Immature natural killer cell (primary cell): ENCODE results near the gene JAG2. TPM values are rescaled to one million over a fixed set of nuclear protein-coding genes. Genes with fewer than 3 reads are reported as not detected.
A peak's percentile ranks its signal among the peaks of the same experiment; 100 is the strongest.

ENCODE experiments used
- DNase-seq, 3 donors: peaks; one replicate each; pipeline ENCODE4 v3.0.0; 2022; ENCODE audit warnings: mixed read lengths in 1 of 3
- H3K27ac Mint-ChIP-seq, 6 donors: one replicate each; pipeline ENCODE4 v1.8.0; 2020; ENCODE audit warnings: mixed read lengths in 6 of 6, mild to moderate bottlenecking in 5 of 6, inconsistent platforms in 4 of 6, moderate library complexity in 3 of 6
- H3K27me3 Mint-ChIP-seq, 3 donors: one replicate each; pipeline ENCODE4 v1.8.0; 2020 to 2021; ENCODE audit warnings: low read depth in 3 of 3, mild to moderate bottlenecking in 3 of 3, mixed read lengths in 3 of 3, moderate library complexity in 3 of 3, inconsistent platforms in 1 of 3
- H3K36me3 Mint-ChIP-seq, 3 donors: one replicate each; pipeline ENCODE4 v1.8.0; 2020; ENCODE audit warnings: mixed read lengths in 3 of 3, inconsistent platforms in 2 of 3, mild to moderate bottlenecking in 2 of 3
- H3K4me1 Mint-ChIP-seq, 2 donors: one replicate each; pipeline ENCODE4 v1.8.0; 2020; ENCODE audit warnings: inconsistent platforms in 2 of 2, mild to moderate bottlenecking in 2 of 2, mixed read lengths in 2 of 2, moderate library complexity in 1 of 2
- H3K4me3 Mint-ChIP-seq, 5 donors: one replicate each; pipeline ENCODE4 v1.8.0; 2020; ENCODE audit warnings: mild to moderate bottlenecking in 5 of 5, mixed read lengths in 5 of 5, inconsistent platforms in 3 of 5, moderate library complexity in 3 of 5
- H3K9me3 Mint-ChIP-seq, 6 donors: one replicate each; pipeline ENCODE4 v1.8.0; 2020; ENCODE audit warnings: mild to moderate bottlenecking in 6 of 6, mixed read lengths in 6 of 6, inconsistent platforms in 4 of 6, moderate library complexity in 3 of 6
- polyA plus RNA-seq, 3 donors: library from polyadenylated mRNA; unstranded; fragments of 300-500 nt; fragmentation: Illumina TruSeq; gene quantifications; one replicate each; pipeline ENCODE4 v1.2.3, GENCODE V29; 2021

The JAG2 gene
- polyA plus RNA-seq, 3 donors from 2014 or later: 0.17 to 0.39 TPM; not detected in 1

GRCh38 chr14:105208738-105209075 is 40.1 kb upstream of the JAG2 start:
- Mint-ChIP-seq H3K4me1 (no peaks in the 10 kb centered on the region), H3K27ac (no peak overlapping the region), H3K36me3 (no peaks in the 10 kb centered on the region), H3K9me3 (no peaks in the 10 kb centered on the region), H3K4me3 (no peak overlapping the region), H3K27me3 (peaks cover 0 to 9% (median 1%) of the 10 kb centered on the region in 3 donors)
- DNase-seq: no peak

GRCh38 chr14:105207996-105208737 is 39.6 kb upstream of the JAG2 start:
- Mint-ChIP-seq H3K4me1 (no peaks in the 10 kb centered on the region), H3K36me3 (no peaks in the 10 kb centered on the region), H3K4me3 (no peak overlapping the region), H3K27me3 (peaks cover 0 to 9% (median 1%) of the 10 kb centered on the region in 3 donors), H3K9me3 (no peaks in the 10 kb centered on the region), H3K27ac (no peak overlapping the region)
- no peak for DNase-seq

GRCh38 chr14:105207460-105207901 is 38.9 kb upstream of the JAG2 start:
- Mint-ChIP-seq H3K4me3 (no peak overlapping the region), H3K27ac (no peak overlapping the region), H3K4me1 (no peaks in the 10 kb centered on the region), H3K9me3 (no peaks in the 10 kb centered on the region), H3K36me3 (no peaks in the 10 kb centered on the region), H3K27me3 (peaks cover 0 to 9% (median 1%) of the 10 kb centered on the region in 3 donors)
- no peak for DNase-seq

- Mint-ChIP-seq H3K36me3 (no peaks in the 10 kb centered on the region), H3K27ac (no peak overlapping the region), H3K9me3 (no peaks in the 10 kb centered on the region), H3K4me1 (no peaks in the 10 kb centered on the region), H3K27me3 (peaks cover 1 to 9% (median 2%) of the 10 kb centered on the region in 3 donors), H3K4me3 (no peak overlapping the region)
- DNase-seq: no peak
These were observed 38.3 kb upstream of the JAG2 start for GRCh38 chr14:105206873-105207272.

- no peaks in the 10 kb centered on the region for H3K4me1 Mint-ChIP-seq
- H3K27me3 Mint-ChIP-seq: peaks cover 1 to 10% (median 7%) of the 10 kb centered on the region in 3 donors
- no peaks in the 10 kb centered on the region for H3K9me3 Mint-ChIP-seq
- H3K4me3 Mint-ChIP-seq: no peak overlapping the region
- DNase-seq: no peak
- no peak overlapping the region for H3K27ac Mint-ChIP-seq
- H3K36me3 Mint-ChIP-seq: no peaks in the 10 kb centered on the region
These were observed 37.2 kb upstream of the JAG2 start for GRCh38 chr14:105205673-105206208.

GRCh38 chr14:105204931-105205672 is 36.5 kb upstream of the JAG2 start:
- Mint-ChIP-seq H3K36me3 (no peaks in the 10 kb centered on the region), H3K27ac (no peak overlapping the region), H3K4me1 (no peaks in the 10 kb centered on the region), H3K4me3 (no peak overlapping the region), H3K9me3 (no peaks in the 10 kb centered on the region), H3K27me3 (peaks cover 1 to 15% (median 9%) of the 10 kb centered on the region in 3 donors)
- no peak for DNase-seq

- Mint-ChIP-seq H3K36me3 (no peaks in the 10 kb centered on the region), H3K27ac (no peak overlapping the region), H3K4me1 (no peaks in the 10 kb centered on the region), H3K27me3 (peaks cover 4 to 19% (median 13%) of the 10 kb centered on the region in 3 donors), H3K4me3 (no peak overlapping the region), H3K9me3 (no peaks in the 10 kb centered on the region)
- DNase-seq: no peak
These were observed 35.8 kb upstream of the JAG2 start for GRCh38 chr14:105204206-105204930.

- Mint-ChIP-seq H3K27me3 (peaks cover 10 to 23% (median 17%) of the 10 kb centered on the region in 3 donors), H3K4me3 (no peak overlapping the region), H3K27ac (no peak overlapping the region), H3K9me3 (no peaks in the 10 kb centered on the region), H3K4me1 (no peaks in the 10 kb centered on the region), H3K36me3 (no peaks in the 10 kb centered on the region)
- DNase-seq: no peak
These were observed 35.1 kb upstream of the JAG2 start for GRCh38 chr14:105203701-105204100.

GRCh38 chr14:105203057-105203531 is 34.5 kb upstream of the JAG2 start:
- Mint-ChIP-seq H3K9me3 (no peaks in the 10 kb centered on the region), H3K36me3 (no peaks in the 10 kb centered on the region), H3K27ac (no peak overlapping the region), H3K4me1 (no peaks in the 10 kb centered on the region), H3K27me3 (peaks cover 11 to 29% (median 20%) of the 10 kb centered on the region in 3 donors), H3K4me3 (no peak overlapping the region)
- DNase-seq: peak; percentile 62 to 69 (median 62)

GRCh38 chr14:105201925-105202513 is 33.4 kb upstream of the JAG2 start:
- H3K4me1 Mint-ChIP-seq: no peaks in the 10 kb centered on the region
- H3K27ac Mint-ChIP-seq: no peak overlapping the region
- DNase-seq: peak in 1 of 3 donors; percentile 21
- H3K36me3 Mint-ChIP-seq: no peaks in the 10 kb centered on the region
- H3K4me3 Mint-ChIP-seq: no peak overlapping the region
- H3K9me3 Mint-ChIP-seq: no peaks in the 10 kb centered on the region
- peaks cover 9 to 32% (median 22%) of the 10 kb centered on the region in 3 donors for H3K27me3 Mint-ChIP-seq

- no peak for DNase-seq
- Mint-ChIP-seq H3K4me3 (no peak overlapping the region), H3K4me1 (no peaks in the 10 kb centered on the region), H3K27me3 (peaks cover 9 to 28% (median 24%) of the 10 kb centered on the region in 3 donors), H3K9me3 (no peaks in the 10 kb centered on the region), H3K36me3 (no peaks in the 10 kb centered on the region), H3K27ac (no peak overlapping the region)
These were observed 32.8 kb upstream of the JAG2 start for GRCh38 chr14:105201156-105201924.

- DNase-seq: no peak
- H3K27ac Mint-ChIP-seq: no peak overlapping the region
These were observed 32.1 kb upstream of the JAG2 start for GRCh38 chr14:105200641-105201040.

GRCh38 chr14:105200074-105200473 is 31.5 kb upstream of the JAG2 start:
- DNase-seq: no peak
- no peaks in the 10 kb centered on the region for H3K36me3 Mint-ChIP-seq
- no peak overlapping the region for H3K27ac Mint-ChIP-seq
- H3K4me1 Mint-ChIP-seq: peaks cover 0 to 2% of the 10 kb centered on the region in 2 donors
- peaks cover 9 to 26% (median 25%) of the 10 kb centered on the region in 3 donors for H3K27me3 Mint-ChIP-seq
- no peaks in the 10 kb centered on the region for H3K9me3 Mint-ChIP-seq
- no peak overlapping the region for H3K4me3 Mint-ChIP-seq

More at GRCh38 chr14:105200641-105201040, 32.1 kb upstream of the JAG2 start:
- Mint-ChIP-seq H3K27me3 (peaks cover 9 to 25% (median 24%) of the 10 kb centered on the region in 3 donors), H3K36me3 (no peaks in the 10 kb centered on the region), H3K4me3 (no peak overlapping the region), H3K4me1 (peaks cover 0 to under 1% of the 10 kb centered on the region in 2 donors), H3K9me3 (no peaks in the 10 kb centered on the region)
